Pancreas (tissue), 10 donors: ENCODE data around the gene GOLGA8A. TPM values are rescaled to one million over a fixed set of nuclear protein-coding genes. Genes with fewer than 3 reads are reported as not detected.

Experiments used
- ATAC-seq, 4 donors: fragments of 200-7000 bp; cut with Tn5 transposase; one replicate each; pipeline versions ENCODE4 v1.8.0 to v1.9.1; 2020; ENCODE audit warnings: mild to moderate bottlenecking in 4 of 4, moderate library complexity in 4 of 4
- DNase-seq, 6 donors: peaks; one replicate each; pipeline ENCODE4 v3.0.0-alpha.2; 2020
- FAIRE-seq: peaks from 2 replicates; lab custom pipeline; 2012; peaks lifted over from hg19 to GRCh38; lab: Jason Lieb, UNC
- H3K27ac ChIP-seq, 4 donors: fragments of 200-600 bp; sonication (generic); 1 replicate in 3 of 4; 2 replicates in 1 of 4; pipeline versions ENCODE4 v1.5.0 to v1.8.0; 2020
- H3K27me3 ChIP-seq, 4 donors: fragments of 200-600 bp; one replicate each; pipeline ENCODE4 v1.8.0; 2021
- H3K36me3 ChIP-seq, 3 donors: fragments of 200-600 bp; sonication (generic) in 1 of 3; one replicate each; pipeline versions ENCODE4 v1.5.0 to v1.8.0; 2020 to 2021
- H3K4me1 ChIP-seq, 3 donors: fragments of 200-600 bp; one replicate each; pipeline ENCODE4 v1.8.0; 2021
- H3K4me3 ChIP-seq, 4 donors: fragments of 200-600 bp; sonication (generic) in 2 of 4; one replicate each; pipeline versions ENCODE4 v1.5.0 to v1.8.0; 2020 to 2021
- H3K9me3 ChIP-seq, 4 donors: fragments of 200-600 bp; one replicate each; pipeline ENCODE4 v1.8.0; 2021
- WGBS, 2 donors: extraction: QIAGEN DNeasy Blood & Tissue Kit; methylation state at CpG; one replicate each; pipeline ENCODE4 v1.1.7; 2013; 5-methylcytosine and 5-hydroxymethylcytosine counted together
- intact Hi-C, 3 donors: fragments of 100-400 bp; cut with DNase I; formaldehyde crosslinking; loops; one replicate each; pipeline versions ENCODE4 v1.11.1 to v1.14.2; 2022
- polyA plus RNA-seq, 2 donors: library from polyadenylated mRNA; stranded (reverse); fragments of 200-250 nt; gene quantifications; one replicate each; pipeline ENCODE4 v1.2.3, GENCODE V29; 2013
- total RNA-seq, 6 donors: library from RNA; stranded (reverse); fragmentation: NEBNext Ultra II Directional in 4 of 6; extraction: Animal tissue kit (Norgen Biotek cat#: 25700) in 4 of 6; gene quantifications; one replicate each; pipeline versions ENCODE4 v1.2.1 to v1.2.4, GENCODE V29; 2021 to 2023
- TF ChIP-seq, protein P1 (sequence below), 4 donors: fragments of 200-600 bp; sonication (generic) in 3 of 4; IDR thresholded peaks; one replicate each; pipeline versions ENCODE4 v1.5.0 to v1.8.0; 2021; ENCODE audit warnings: antibody characterized with exemption in 4 of 4
- donor health status: healthy with polysubstance abuse.
- donor health status: DM: no; HTN: no; CAD: no; lungs with moderate emphysema.
- donor health status: DM: no; HTN: no; CAD: no.
- donor health status: control.
- donor health status: control.
- donor health status: Bipolar disorder and iron deficiency.
- donor health status: DM: yes; HTN: yes; CAD: no.
- donor health status: DM: no; HTN: no; CAD: no.
- donor health status: DM: no; HTN: no; CAD: no.
- donor health status: DM: yes; HTN: yes; CAD: no.

The GOLGA8A gene, protein sequence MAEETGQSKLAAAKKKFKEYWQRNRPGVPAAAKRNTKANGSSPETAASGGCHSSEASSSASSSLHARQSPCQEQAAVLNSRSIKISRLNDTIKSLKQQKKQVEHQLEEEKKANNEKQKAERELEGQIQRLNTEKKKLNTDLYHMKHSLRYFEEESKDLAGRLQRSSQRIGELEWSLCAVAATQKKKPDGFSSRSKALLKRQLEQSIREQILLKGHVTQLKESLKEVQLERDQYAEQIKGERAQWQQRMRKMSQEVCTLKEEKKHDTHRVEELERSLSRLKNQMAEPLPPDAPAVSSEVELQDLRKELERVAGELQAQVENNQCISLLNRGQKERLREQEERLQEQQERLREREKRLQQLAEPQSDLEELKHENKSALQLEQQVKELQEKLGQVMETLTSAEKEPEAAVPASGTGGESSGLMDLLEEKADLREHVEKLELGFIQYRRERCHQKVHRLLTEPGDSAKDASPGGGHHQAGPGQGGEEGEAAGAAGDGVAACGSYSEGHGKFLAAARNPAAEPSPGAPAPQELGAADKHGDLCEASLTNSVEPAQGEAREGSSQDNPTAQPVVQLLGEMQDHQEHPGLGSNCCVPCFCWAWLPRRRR
- total RNA-seq: 10 to 100 TPM in 5 of 6 donors, 1 to 10 TPM in 1; 6.2 to 99.6 (median 77.1) TPM
- 100 to 1,000 TPM; 114 to 155 TPM for polyA plus RNA-seq

DNA sequence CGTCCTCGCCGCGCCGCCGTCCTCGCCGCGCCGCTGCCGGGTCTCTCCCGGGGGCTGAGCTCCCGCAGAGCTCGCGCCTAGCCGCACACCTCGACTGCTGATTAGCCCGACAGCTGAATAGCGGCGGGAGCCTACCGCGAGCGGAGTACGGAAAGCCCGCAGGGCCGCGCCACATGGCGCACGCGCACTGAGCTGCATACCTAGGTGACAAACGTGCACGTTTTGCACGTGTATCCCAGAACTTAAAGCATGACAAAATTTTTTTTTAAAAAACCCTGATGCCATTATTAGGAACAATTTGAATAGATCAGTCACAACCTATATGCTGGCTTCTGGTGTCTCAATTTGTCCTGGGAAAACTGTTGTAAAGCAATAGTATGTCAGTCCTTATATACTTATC is at the start of gene GOLGA8A:
Gene GOLGA8A (minus strand): TSS at position 122 of the 400 bp plus-strand sequence. CDS start 48,117 bp downstream, outside the sequence.
- ATAC-seq: peak in 3 of 4 donors; percentile 72 to 83 (median 83)
- no peak within 1 kb of the TSS for H3K27ac ChIP-seq

DNA sequence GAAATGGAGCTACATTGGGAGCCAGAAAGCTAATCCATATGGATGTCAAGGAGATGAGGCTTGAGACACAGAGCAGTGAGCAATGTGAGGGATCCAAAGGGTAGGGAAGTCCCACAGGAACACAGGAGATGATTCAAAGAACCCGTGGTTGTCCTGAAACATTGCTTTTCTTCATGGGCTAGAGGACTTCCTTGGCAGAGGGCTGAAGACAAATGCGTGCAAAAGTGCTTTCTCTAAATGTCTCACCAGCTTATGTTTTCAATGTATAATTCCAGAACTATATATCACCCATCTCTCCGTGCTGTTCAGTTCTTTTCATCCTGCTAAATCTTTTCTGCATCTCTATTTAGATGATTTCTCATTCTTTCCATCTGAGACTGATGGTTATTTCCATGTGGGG is 46.0 kb upstream of the GOLGA8A start:
- TF ChIP-seq, protein P1, sequence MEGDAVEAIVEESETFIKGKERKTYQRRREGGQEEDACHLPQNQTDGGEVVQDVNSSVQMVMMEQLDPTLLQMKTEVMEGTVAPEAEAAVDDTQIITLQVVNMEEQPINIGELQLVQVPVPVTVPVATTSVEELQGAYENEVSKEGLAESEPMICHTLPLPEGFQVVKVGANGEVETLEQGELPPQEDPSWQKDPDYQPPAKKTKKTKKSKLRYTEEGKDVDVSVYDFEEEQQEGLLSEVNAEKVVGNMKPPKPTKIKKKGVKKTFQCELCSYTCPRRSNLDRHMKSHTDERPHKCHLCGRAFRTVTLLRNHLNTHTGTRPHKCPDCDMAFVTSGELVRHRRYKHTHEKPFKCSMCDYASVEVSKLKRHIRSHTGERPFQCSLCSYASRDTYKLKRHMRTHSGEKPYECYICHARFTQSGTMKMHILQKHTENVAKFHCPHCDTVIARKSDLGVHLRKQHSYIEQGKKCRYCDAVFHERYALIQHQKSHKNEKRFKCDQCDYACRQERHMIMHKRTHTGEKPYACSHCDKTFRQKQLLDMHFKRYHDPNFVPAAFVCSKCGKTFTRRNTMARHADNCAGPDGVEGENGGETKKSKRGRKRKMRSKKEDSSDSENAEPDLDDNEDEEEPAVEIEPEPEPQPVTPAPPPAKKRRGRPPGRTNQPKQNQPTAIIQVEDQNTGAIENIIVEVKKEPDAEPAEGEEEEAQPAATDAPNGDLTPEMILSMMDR (IDR thresholded peaks at IDR 0.05): no peak

More for the DNA sequence above, at the start of gene GOLGA8A:
- DNase-seq (peak in 4 of 6 donors; percentile 42 to 91 (median 79)), FAIRE-seq (no peak)
- H3K4me1 ChIP-seq: no peaks in the 10 kb centered on the region
- TF ChIP-seq, protein P1 (IDR thresholded peaks at IDR 0.05): no peak
- H3K36me3 ChIP-seq: no peaks in the 10 kb centered on the region
- intact Hi-C loops: no loop called here
- H3K27me3 ChIP-seq: no peaks in the 10 kb centered on the region
- 1 to 4% methylated on average over 32 to 33 of the region's 33 CpGs for WGBS, 2 donors
- no peaks in the 10 kb centered on the region for H3K9me3 ChIP-seq
- peak within 1 kb of the TSS in 3 of 4 donors; percentile 41 to 63 (median 44) for H3K4me3 ChIP-seq

DNA sequence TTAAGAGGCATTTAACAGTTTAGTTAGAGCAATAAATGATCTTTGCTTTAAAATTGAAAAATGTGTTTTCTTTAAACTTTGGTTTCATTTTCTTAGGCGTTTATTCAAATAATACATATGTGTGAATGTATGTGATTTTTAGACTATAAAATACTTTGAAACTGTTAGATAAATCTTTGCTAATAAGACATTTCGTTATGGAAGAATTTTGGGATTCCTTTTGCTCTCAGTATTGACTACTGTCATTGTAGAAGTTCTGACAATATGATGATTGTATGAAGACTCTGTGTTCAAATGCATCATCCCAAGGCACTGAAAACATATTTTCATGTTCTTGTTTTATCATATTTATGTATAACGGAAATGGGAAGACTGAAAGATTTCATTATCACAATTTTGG is 43.8 kb upstream of the GOLGA8A start:
- H3K9me3 ChIP-seq: no peaks in the 10 kb centered on the region
- TF ChIP-seq, protein P1 (IDR thresholded peaks at IDR 0.05): no peak
- DNase-seq (no peak), FAIRE-seq (peak; percentile 5), ATAC-seq (no peak)
- H3K27me3 ChIP-seq: no peaks in the 10 kb centered on the region
- no peaks in the 10 kb centered on the region for H3K4me1 ChIP-seq
- intact Hi-C loops: no loop called here
- 48 to 67% methylated on average over 3 of the region's 3 CpGs for WGBS, 2 donors
- H3K27ac ChIP-seq: no peak overlapping the region
- no peaks in the 10 kb centered on the region for H3K36me3 ChIP-seq
- H3K4me3 ChIP-seq: no peak overlapping the region

More for the DNA sequence above, 46.0 kb upstream of the GOLGA8A start:
- Histone ChIP-seq H3K36me3 (no peaks in the 10 kb centered on the region), H3K9me3 (no peaks in the 10 kb centered on the region), H3K27ac (no peak overlapping the region), H3K27me3 (no peaks in the 10 kb centered on the region), H3K4me1 (no peaks in the 10 kb centered on the region), H3K4me3 (no peak overlapping the region)
- ATAC-seq (no peak), FAIRE-seq (no peak), DNase-seq (no peak)
- WGBS, 2 donors: 74 to 75% methylated on average over 3 of the region's 3 CpGs
- intact Hi-C loops: no loop called here

GRCh38 chr15:34473840-34474239 is 36.2 kb upstream of the GOLGA8A start:
- ATAC-seq: no peak
- no peaks in the 10 kb centered on the region for H3K9me3 ChIP-seq
- 21 to 35% methylated on average over 1 of the region's 1 CpG for WGBS, 2 donors
- DNase-seq: no peak
- TF ChIP-seq, protein P1 (IDR thresholded peaks at IDR 0.05): no peak
- intact Hi-C loops: no loop called here
- no peak overlapping the region for H3K4me3 ChIP-seq
- FAIRE-seq: no peak
- no peaks in the 10 kb centered on the region for H3K4me1 ChIP-seq
- peaks cover 0 to 4% (median 0%) of the 10 kb centered on the region in 4 donors for H3K27me3 ChIP-seq
- no peak overlapping the region for H3K27ac ChIP-seq
- H3K36me3 ChIP-seq: no peaks in the 10 kb centered on the region
